Measurements from ENCODE around the gene ADISSP. TPM values are rescaled to one million over a fixed set of nuclear protein-coding genes. Genes with fewer than 3 reads are reported as not detected.

The ADISSP gene
- total and polyA plus RNA-seq, 2 of the 13 experiments (the other 11 are each of a cell fraction or from before 2014, with no cell fraction given): 38.3 to 90.6 TPM

GRCh38 chr20:3785240-3786125 is 17.9 kb upstream of the ADISSP start (continued):
- TF ChIP-seq SNAPC4 (CRISPR knock-in tag; IDR thresholded peaks at IDR 0.05) (no peak), ZNF709 (CRISPR knock-in tag; IDR thresholded peaks at IDR 0.05) (peak; percentile 77; the same call in 1 of the 2 replicates), KAT2B (IDR thresholded peaks at IDR 0.05; ENCODE audit: borderline replicate concordance, low read depth, low read length) (no peak), THYN1 (CRISPR knock-in tag; IDR thresholded peaks at IDR 0.05; ENCODE audit: borderline replicate concordance, low read depth) (no peak), ZNF850 (CRISPR knock-in tag; conservative IDR thresholded peaks at IDR 0.05) (no peak), SETDB1 (CRISPR knock-in tag; IDR thresholded peaks at IDR 0.05; ENCODE audit: borderline replicate concordance) (no peak), SSRP1 (CRISPR knock-in tag; IDR thresholded peaks at IDR 0.05) (no peak), MAX (IDR thresholded peaks at IDR 0.05) (peak; percentile 79), ZFP90 (CRISPR knock-in tag; IDR thresholded peaks at IDR 0.05; ENCODE audit: borderline replicate concordance) (no peak), REL (CRISPR knock-in tag; conservative IDR thresholded peaks at IDR 0.05) (0 out of 2 replicates have a peak, but pooled peaks have one; percentile 49), ZNF335 (CRISPR knock-in tag; IDR thresholded peaks at IDR 0.05) (no peak), MAFF (IDR thresholded peaks at IDR 0.05; ENCODE audit: low read depth, low read length) (no peak), MIER2 (CRISPR knock-in tag; IDR thresholded peaks at IDR 0.05) (no peak), HOXA7 (CRISPR knock-in tag; IDR thresholded peaks at IDR 0.05) (peak; percentile 81; the same call in 1 of the 2 replicates), NFYB (CRISPR knock-in tag; IDR thresholded peaks at IDR 0.05) (no peak), ZNF446 (CRISPR knock-in tag; IDR thresholded peaks at IDR 0.05) (no peak), ZNF574 (CRISPR knock-in tag; IDR thresholded peaks at IDR 0.05) (0 out of 2 replicates have a peak, but pooled peaks have one; percentile 40), EP300 (IDR thresholded peaks at IDR 0.05; ENCODE audit: low read depth in 2 of 2, low read length in 2 of 2) (no peak), EP300 (CRISPR knock-in tag; IDR thresholded peaks at IDR 0.05; ENCODE audit: borderline replicate concordance) (no peak)

Data from HepG2 (cell line).